GM10847 (cell line): ENCODE measurements around the gene CDC42EP3.

Experiments used
- POLR2A ChIP-seq: IDR thresholded peaks from 2 replicates; pipeline ENCODE4 v1.6.1; 2011; ENCODE audit not compliant: insufficient read length; ENCODE audit errors: extremely low read depth

The CDC42EP3 gene

DNA sequence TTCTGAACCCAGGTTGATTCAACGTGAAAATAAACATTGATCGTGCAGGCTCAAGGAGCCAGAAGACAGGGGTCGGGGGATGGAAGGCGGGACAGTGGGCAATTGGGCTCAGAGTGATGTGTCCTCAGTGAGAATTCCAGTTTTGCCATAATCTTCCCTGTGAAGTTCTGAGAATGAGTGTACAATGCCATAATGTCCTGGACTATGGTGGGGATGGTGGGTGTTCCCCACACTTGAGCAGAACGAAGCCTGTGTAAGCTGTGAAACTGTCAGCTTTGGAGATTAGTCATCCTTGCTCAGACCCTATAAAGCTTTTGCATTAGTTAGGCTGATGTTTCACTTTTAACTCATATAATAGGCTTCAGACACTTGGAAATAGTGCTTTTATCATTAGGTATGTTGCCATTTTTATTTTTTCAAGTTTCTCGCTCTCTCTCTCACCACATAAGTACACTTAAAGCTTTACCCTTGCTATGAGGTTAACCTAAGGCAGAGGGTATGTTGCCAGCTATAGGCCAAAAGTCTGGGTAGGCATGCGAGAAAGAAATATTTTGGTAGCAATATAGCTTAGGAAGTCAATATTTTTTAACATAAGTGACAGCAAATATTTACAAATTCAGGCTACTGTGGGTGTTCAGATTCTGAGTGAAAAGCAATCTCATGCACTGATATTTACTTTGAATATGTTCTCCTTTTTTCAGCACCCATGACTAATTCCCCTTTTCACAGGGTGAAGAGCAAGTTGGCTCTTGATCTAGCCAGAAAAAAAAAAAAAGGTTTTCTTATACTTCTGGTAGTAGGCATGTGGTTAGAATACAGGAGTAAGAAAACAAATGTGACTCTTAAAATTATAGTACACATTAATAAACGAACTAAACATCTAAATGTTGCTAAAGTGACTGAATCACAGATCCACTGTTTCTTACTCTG, 47.2 kb downstream of the CDC42EP3 start:
- TF ChIP-seq POLR2A: no peak

DNA sequence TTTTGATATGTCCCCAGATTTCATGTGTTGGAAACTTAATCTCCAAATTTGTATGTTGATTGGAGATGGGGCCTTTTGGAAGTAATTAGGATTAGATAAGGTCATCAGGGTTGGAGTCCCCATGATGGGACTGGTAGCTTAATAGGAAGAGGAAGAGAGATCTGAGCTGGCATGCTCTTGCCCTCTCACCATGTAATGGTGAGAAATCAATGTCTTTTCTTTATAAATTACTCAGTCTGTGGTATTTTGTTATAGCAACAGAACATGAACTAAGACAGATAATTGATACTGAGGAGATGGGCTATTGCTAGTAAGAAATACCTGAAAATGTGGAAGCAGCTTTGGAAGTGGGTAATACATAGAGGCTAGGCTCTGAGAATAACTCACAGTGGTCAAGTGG, 48.0 kb downstream of the CDC42EP3 start:
- no peak for TF ChIP-seq POLR2A

DNA sequence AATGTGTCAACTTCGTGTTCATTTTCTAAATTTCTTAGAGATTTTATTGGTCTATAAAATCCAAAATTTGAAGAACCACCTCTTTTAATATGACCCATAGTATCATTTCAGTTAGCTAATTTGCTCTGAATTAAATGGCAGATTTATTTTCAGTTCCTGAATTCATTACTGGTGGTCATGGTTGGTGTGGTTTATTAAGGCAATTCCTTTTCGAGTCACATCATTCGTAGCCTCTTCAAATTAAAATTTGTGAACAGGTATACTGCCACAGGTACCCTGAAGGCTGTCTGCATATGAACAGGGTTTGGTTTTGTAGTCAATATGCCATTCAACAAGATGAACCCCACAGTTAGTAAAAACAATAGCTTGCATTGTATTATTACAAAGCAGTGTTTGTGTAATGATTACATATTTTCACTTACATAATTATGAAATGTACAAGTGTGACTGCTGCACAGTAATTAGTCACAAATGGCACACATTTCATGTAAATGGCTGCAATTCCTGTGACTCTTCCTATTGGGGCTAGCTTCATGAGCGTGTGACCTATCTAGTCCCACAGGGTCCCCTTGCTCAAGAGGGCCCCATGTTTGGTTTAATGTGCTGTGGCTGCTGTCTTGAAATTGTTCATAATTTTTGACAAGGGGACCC, 48.9 kb downstream of the CDC42EP3 start:
- no peak for TF ChIP-seq POLR2A

DNA sequence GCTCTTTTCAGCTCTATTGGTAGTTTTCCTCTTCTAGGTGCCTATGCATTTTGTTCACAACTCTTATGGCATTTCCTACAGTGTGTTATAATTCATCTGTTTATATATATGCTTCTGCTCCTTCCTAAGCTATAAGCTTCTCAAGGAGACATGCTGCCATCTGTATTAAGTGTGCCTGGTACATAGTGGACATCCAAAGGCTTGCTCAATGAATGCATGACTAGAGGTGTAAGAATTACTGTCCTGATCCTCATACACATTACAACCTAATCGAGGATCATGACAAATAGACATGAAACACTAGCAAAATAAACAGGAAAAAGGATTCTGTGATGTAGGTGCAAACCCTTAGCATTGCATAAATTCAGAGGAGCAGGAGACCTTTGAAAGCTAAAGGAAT, 50.2 kb downstream of the CDC42EP3 start:
- TF ChIP-seq POLR2A: no peak

DNA sequence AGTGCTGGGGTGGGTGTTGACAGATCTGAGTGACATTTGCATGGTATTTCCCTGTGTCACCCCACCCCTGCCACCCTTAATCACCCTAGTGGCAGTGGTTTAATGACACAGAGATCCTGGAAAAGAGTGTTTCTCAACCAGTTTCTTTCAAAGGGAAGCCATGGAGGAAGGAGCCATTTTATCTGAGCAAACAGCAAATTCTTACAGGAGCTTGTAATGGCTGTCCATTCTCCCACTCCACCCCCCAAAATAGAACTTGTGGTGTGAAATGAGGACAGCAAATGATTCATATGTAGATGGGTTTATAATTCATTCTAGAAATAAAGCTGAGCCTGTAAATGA, 51.5 kb downstream of the CDC42EP3 start:
- no peak for TF ChIP-seq POLR2A

DNA sequence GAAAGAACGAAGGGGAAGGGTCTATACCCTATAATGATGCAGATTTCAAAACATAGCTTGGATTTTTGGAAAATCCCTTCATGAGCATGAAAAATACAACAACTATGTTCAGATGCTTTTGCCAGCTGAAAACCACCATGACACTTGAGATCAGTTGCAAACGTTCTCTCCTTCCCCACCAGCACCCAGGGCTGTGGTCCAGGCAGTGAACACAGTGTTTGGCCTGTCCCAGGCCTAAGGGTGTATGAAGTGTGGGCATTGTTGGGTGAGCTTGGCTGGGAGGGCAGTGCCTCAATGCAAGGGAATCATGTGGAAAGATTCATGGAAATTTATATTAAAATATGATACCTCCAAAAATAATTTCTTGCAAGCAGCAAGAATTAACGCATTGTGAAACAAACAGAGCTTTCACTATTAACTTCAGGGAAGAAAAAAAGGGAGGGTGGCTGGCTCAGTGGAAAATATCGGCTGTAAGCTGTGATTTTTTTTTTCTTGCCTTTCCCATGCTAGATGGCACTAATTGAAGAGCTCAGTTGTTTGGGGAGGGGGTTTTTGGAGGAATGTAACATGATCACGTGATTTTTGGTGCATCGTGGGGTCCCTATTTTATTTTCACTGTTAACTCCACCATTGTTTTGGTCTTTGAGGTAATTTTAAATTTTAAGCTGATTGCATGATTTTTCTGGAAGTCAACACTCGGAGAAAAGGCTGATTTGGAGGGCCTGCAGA, 52.0 kb downstream of the CDC42EP3 start:
- TF ChIP-seq POLR2A: no peak

DNA sequence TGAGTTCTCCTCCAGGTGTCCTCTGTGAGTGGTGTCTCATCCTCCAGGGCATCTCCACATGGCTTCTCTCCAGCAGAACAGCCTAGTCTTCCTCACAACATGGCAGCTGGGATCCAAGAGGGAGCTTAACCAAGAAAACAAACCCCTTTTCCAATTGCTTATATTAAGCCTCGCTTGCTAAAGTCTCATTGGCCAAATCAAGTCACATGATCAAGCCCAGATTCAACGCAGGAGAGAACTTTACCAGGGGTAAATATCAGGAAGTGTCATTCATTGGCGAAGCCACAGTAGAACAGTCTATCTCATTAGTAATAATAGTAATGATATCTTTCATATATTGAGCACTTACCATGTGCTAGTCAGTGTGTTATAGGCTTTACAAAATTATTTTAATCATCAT, 53.1 kb downstream of the CDC42EP3 start:
- TF ChIP-seq POLR2A: no peak

DNA sequence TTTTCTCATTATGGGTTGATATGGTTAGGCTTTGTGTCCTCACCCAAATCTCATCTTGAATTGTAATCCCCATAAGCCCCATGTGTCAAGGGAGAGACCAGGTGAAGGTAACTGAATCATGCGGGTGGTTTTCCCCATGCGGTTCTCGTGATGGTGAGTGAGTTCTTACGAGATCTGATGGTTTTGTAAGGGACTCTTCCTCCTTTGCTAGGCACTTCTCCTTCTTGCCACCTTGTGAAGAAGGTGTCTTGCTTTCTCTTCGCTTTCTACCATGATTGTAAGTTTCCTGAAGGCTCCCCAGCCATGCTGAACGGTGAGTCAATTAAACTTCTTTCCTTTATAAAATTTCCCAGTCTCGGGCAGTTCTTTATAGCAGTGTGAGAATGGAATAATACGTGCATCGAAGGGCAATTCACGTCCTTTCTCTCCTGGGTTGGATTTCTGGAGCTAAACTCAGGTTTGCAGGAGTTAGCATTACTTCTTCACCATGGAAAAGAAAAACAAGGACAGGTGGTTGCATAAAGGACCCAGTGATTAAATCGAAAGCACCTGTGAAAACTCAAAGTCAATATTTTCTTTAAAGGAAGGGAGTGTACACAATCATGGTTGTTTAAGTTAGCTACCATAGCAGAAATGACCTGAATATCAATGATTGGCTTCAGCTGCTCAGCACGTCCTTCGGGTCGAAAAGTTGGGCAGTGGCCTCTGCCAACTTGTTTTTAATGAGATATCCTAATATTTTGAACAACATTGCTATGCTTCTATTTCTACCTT, 54.1 kb downstream of the CDC42EP3 start:
- TF ChIP-seq POLR2A: no peak

DNA sequence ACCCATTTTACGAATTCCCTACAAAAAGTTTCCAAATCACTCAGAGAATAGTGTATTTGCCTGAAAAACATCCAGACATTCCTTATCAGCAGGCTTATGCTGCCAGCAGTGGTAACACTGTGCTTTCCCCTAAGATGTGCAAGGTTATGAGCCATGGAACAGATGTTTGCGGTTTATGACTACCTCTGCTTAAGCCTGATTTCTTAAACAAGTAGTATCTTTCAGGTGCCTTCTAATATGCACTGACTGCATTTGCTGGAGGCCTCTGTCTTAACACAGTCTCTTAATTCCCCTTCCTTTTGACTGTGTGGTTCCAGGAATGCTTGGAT, 54.8 kb downstream of the CDC42EP3 start:
- no peak for TF ChIP-seq POLR2A

DNA sequence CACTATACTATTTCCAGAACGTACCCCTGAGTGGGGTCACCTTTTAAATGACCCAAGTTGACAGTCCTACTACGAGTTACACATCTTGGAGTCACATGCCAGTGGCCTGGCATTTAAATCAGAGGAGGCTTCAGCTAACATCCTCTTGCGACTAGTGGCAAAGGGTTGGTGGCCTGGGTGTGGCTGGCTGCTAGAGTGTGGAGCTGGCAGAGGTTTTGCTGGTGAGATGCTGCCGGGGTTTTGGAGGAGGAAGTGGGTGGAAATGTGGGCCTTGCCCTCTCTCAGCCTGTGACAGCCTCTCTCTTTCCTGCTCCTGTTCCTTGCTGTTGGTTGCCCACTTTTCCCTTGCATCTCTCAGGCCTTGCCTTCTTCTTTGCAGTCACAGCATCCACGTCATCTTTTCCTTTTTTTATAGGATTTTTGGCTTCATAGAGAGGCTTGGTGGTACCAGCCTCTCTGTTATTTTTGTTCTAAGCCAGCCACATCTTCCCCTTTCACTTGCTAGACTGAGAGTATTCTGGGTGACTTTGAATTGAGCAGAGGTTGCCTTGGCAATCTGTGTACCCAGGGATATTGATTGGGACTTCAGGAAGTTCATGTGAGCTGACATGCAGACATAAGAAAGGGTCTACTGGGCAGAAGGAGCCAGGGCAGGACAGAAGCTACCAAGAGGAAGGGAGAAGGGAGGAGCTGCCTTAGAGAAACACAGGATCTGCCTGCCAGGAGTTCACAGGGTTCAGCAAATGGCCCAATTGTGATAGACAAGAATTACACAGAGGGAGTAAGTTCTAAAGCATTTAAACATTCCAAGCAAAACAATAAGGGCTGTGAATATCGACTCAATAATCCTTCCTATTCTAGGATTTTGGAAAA, 55.4 kb downstream of the CDC42EP3 start:
- no peak for TF ChIP-seq POLR2A

DNA sequence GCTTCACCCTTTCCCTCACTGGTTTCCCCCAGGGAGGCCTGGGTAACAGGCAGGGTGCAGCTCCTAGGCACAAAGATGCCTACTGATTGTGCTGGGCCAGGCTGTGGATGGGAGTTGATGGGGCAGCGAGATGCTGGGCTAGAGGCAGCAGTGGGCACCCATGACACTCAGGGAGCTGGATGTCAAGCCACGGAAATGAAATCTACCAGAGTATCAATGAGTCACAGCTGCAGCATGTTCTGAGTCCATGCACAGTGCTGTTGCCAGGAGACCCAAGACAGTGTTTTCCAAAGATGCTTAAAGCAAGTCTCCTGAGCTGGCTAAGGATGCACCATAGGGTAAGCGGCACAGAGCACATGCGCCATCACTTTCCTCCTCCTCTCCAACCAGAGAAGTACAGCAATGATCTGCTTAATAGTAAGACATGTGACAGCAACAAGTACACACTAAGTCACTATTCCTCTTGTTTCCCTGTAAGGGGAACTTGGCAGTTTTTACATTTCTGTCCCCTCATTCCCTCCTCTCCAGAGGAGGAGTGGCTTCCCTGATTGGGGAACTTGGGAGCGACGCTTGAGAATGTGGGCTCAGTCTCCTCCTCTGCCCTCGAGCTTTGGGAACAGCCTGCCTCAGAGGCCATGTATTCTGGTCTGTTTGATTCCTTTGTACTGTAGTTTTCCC, 57.2 kb downstream of the CDC42EP3 start:
- no peak for TF ChIP-seq POLR2A

DNA sequence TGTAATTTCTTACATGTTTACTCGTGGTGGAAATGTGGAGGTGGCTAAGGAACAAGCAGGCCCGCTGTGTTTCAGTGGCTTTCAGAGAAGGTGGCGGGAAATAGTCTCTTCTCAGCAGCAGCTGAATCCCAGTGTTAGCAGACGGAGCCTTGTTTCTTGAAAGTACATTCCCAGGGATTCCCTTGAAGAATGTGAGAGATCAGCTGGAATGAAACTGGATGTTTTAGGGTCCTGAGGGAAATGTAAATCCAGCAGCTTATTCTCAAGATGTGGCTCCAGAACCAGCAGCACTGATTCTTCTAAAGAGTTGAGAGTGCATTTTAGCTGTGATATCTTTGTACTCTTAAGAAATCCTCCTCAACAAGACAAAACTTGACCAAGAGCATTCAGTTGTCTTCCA, 59.1 kb downstream of the CDC42EP3 start:
- no peak for TF ChIP-seq POLR2A

DNA sequence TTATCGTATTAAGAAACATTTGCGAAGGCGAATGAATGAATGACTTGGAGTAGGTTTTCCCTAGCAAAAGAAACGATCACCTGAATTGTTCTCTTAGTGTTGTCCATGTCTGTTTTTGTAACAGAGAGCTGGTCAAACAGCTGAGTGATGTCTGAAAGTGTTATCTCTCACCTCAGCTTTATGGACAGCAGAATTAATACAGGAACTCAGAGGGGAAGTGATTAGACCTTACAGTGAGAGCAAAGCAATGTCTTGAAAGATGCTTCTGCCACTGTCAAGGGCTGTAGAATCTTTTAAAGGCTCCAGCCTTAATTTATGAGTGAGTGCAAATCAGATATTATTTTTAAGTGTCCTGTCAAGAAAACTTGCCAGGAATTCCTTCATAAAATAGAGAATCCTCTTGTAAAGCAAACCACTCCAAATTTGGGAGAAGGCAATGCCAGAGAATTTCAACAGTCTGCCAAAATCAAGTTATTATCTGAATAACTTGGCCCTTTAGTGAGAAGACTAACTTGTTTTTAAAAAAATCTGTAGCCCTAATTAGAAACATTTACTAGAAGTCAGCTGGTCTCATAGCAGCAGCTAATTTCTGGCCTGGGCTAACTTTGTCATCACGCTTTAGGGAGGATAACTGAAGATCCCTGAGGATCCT, 60.7 kb downstream of the CDC42EP3 start:
- TF ChIP-seq POLR2A: no peak
